A673 (cell line): Measurements from ENCODE around the gene UGT2A3. TPM values are rescaled to one million over a fixed set of nuclear protein-coding genes. Genes with fewer than 3 reads are reported as not detected.

ENCODE experiments used
- BruUV-seq: library from RNA; stranded (reverse); fragments of 400-500 nt; replicated peaks from 2 replicates; lab custom pipeline; 2021; lab: Mats Ljungman, UMichigan
- CTCF ChIA-PET: fragments of 300-600 bp; sonication (Branson Sonifier 250); formaldehyde crosslinking; loops from one replicate; lab custom pipeline; 2022; ENCODE audit warnings: antibody characterized with exemption; lab: Charles Lee
- POLR2A ChIA-PET: fragments of 300-600 bp; sonication (Branson Sonifier 250); formaldehyde crosslinking; loops from one replicate; lab custom pipeline; 2022; ENCODE audit warnings: antibody characterized with exemption; ENCODE audit not compliant: low non-redundant PET; lab: Charles Lee
- DNase-seq: peaks from one replicate; pipeline ENCODE4 v3.0.0-alpha.2; 2015; ENCODE audit warnings: low spot score
- H3K27ac ChIP-seq: fragments of 200-600 bp; sonication (generic); 2 replicates; pipeline ENCODE4 v1.5.1; 2016; ENCODE audit warnings: mixed run types, low read depth, mild to moderate bottlenecking, mixed read lengths, antibody characterized with exemption, low read length; ENCODE audit not compliant: poor library complexity, severe bottlenecking
- H3K27me3 ChIP-seq: fragments of 200-600 bp; sonication (generic); replicated peaks from 2 replicates; pipeline ENCODE4 v1.6.1; 2017; ENCODE audit warnings: mixed run types, low read depth, mild to moderate bottlenecking, mixed read lengths, antibody characterized with exemption, low read length; ENCODE audit not compliant: insufficient read depth, poor library complexity
- H3K36me3 ChIP-seq: fragments of 200-600 bp; sonication (generic); 2 replicates; pipeline ENCODE4 v1.6.1; 2016; ENCODE audit warnings: mixed run types, mild to moderate bottlenecking, mixed read lengths, antibody characterized with exemption, low read length; ENCODE audit not compliant: insufficient read depth, poor library complexity, severe bottlenecking
- H3K4me1 ChIP-seq: fragments of 200-600 bp; sonication (generic); 2 replicates; pipeline ENCODE4 v1.6.1; 2017; ENCODE audit warnings: mixed run types, mild to moderate bottlenecking, mixed read lengths, antibody characterized with exemption, low read length; ENCODE audit not compliant: insufficient read depth, poor library complexity, severe bottlenecking
- H3K4me3 ChIP-seq: fragments of 200-600 bp; sonication (generic); 2 replicates; pipeline ENCODE4 v1.5.1; 2016; ENCODE audit warnings: low read depth, mixed run types, mild to moderate bottlenecking, mixed read lengths, low read length; ENCODE audit not compliant: poor library complexity, severe bottlenecking
- H3K9me3 ChIP-seq: fragments of 200-600 bp; sonication (generic); 2 replicates; pipeline ENCODE4 v1.6.1; 2016; ENCODE audit warnings: mixed run types, low read depth, mild to moderate bottlenecking, mixed read lengths, antibody characterized with exemption, low read length; ENCODE audit not compliant: poor library complexity, severe bottlenecking
- EZH2 ChIP-seq: fragments of 200-600 bp; sonication (generic); IDR thresholded peaks from 2 replicates; pipeline ENCODE4 v1.6.1; 2017; ENCODE audit warnings: borderline replicate concordance, low read depth, mild to moderate bottlenecking, mixed read lengths, antibody characterized with exemption, low read length; ENCODE audit not compliant: poor library complexity, severe bottlenecking
- intact Hi-C: fragments of 100-400 bp; cut with micrococcal nuclease; formaldehyde crosslinking; loops from one replicate; pipeline ENCODE4 v1.10.0; 2022; ENCODE audit not compliant: unreplicated experiment
- total RNA-seq: library from RNA; stranded (reverse); gene quantifications from 2 replicates; pipeline ENCODE4 v1.2.3, GENCODE V29; 2021
- TF ChIP-seq, protein P1 (sequence below): fragments of 300-800, 200-600 bp; sonication (generic); conservative IDR thresholded peaks from 2 replicates; pipeline ENCODE4 v1.5.1; 2017; ENCODE audit warnings: low read depth, mild to moderate bottlenecking, antibody characterized with exemption, low read length, moderate library complexity, mixed read lengths

The UGT2A3 gene
- total RNA-seq, 1 experiment from 2014 or later: not detected

DNA sequence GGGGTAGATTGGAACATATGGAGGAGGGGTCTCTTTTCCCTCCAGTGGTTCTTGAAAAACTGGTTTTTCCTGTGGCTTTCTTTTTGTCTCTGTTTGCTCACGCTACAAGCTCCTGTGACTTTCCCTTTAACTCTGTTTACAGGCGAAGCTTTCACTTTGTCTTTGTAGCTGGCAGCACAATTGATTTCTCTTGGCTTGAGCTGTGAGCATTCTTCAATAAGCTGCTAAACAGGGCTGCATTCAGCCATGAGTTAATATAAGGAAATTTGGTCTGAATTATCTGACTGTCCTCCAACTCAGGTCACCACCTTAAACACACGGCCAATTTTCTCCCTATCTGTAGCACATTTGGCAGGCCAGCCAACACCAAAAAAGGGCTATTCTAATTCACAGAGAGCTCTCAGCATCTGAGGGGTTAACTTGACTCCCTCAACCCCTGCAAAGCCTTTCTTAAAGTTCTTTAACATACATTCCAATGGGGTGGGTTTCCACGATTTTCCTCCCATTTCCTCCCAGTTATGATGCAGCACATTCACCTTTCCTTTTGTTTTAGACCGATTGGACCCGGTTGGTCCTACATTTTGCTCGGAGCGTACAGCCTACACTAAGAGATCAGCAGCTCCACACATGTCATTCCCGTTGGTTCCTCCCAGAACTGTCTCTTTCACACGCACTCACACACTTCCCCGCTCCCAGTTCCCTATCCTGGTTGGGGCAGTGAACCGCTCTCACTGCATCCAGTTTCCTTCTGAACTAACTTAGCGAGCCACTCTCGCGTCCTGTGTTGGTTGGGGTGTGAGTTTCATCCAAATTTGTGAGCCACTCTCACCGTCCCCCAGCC, 45.4 kb downstream of the UGT2A3 start:
- no peaks in the 10 kb centered on the region for H3K4me1 ChIP-seq
- no peak for DNase-seq
- BruUV-seq: no TSS peak
- no peaks in the 10 kb centered on the region for H3K9me3 ChIP-seq
- no peaks in the 10 kb centered on the region for H3K27me3 ChIP-seq
- H3K27ac ChIP-seq: no peak overlapping the region
- POLR2A ChIA-PET: no interaction called here
- no peak overlapping the region for H3K4me3 ChIP-seq
- TF ChIP-seq EZH2: no peak
- TF ChIP-seq, protein P1, sequence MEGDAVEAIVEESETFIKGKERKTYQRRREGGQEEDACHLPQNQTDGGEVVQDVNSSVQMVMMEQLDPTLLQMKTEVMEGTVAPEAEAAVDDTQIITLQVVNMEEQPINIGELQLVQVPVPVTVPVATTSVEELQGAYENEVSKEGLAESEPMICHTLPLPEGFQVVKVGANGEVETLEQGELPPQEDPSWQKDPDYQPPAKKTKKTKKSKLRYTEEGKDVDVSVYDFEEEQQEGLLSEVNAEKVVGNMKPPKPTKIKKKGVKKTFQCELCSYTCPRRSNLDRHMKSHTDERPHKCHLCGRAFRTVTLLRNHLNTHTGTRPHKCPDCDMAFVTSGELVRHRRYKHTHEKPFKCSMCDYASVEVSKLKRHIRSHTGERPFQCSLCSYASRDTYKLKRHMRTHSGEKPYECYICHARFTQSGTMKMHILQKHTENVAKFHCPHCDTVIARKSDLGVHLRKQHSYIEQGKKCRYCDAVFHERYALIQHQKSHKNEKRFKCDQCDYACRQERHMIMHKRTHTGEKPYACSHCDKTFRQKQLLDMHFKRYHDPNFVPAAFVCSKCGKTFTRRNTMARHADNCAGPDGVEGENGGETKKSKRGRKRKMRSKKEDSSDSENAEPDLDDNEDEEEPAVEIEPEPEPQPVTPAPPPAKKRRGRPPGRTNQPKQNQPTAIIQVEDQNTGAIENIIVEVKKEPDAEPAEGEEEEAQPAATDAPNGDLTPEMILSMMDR: no peak
- intact Hi-C loops: no loop called here
- no peaks in the 10 kb centered on the region for H3K36me3 ChIP-seq
- CTCF ChIA-PET: no interaction called here

DNA sequence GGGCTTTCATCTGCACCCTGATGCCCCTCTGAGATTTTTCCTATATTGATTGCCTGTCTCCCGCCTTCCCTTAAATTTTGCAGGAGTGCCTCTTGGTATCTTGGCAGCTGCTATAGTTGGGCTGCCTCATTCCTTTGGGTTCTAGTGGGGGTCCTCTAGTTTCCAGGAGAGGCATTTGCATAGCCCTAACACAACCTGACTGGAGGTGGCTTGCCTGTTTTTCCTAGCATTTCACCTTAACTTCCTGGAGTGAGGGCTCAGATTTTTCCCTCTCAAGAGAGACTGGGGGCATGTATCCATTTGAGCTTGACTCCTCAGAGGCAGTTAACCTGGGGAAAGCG, 46.0 kb downstream of the UGT2A3 start:
- no peak for TF ChIP-seq EZH2
- TF ChIP-seq, protein P1: no peak
- BruUV-seq: no TSS peak
- DNase-seq: no peak
- no peaks in the 10 kb centered on the region for H3K9me3 ChIP-seq
- H3K4me1 ChIP-seq: no peaks in the 10 kb centered on the region
- POLR2A ChIA-PET: no interaction called here
- H3K4me3 ChIP-seq: no peak overlapping the region
- no peak overlapping the region for H3K27ac ChIP-seq
- H3K36me3 ChIP-seq: no peaks in the 10 kb centered on the region
- no peaks in the 10 kb centered on the region for H3K27me3 ChIP-seq
- CTCF ChIA-PET: no interaction called here
- intact Hi-C loops: no loop called here

- no peak overlapping the region for H3K27ac ChIP-seq
- H3K9me3 ChIP-seq: no peaks in the 10 kb centered on the region
- H3K4me1 ChIP-seq: no peaks in the 10 kb centered on the region
- H3K36me3 ChIP-seq: no peaks in the 10 kb centered on the region
- ChIA-PET POLR2A (no interaction called here), CTCF (no interaction called here)
- no TSS peak for BruUV-seq
- H3K27me3 ChIP-seq: no peaks in the 10 kb centered on the region
- intact Hi-C loops: no loop called here
- no peak for TF ChIP-seq EZH2
- TF ChIP-seq, protein P1: 0 out of 2 replicates have a peak, but pooled peaks have one; percentile 13
- no peak overlapping the region for H3K4me3 ChIP-seq
- DNase-seq: no peak
Measured at GRCh38 chr4:68904786-68905185, 46.8 kb downstream of the UGT2A3 start.
